HG03066 (cell line): Measurements from ENCODE around the gene PRR13.
"Not testable (repeated sequence)": the region's sequence is repeated elsewhere in the genome, so short reads cannot be mapped to it uniquely, and the experiment has no call there.

Experiments
- ATAC-seq: cut with Tn5 transposase; IDR thresholded peaks from one replicate; pipeline ENCODE4 v1.9.1; 2021; ENCODE audit warnings: low read depth; ENCODE audit not compliant: unreplicated experiment

The PRR13 gene

GRCh38 chr12:53467082-53467481 lies 25.5 kb downstream of the PRR13 start:
- no peak for ATAC-seq

DNA sequence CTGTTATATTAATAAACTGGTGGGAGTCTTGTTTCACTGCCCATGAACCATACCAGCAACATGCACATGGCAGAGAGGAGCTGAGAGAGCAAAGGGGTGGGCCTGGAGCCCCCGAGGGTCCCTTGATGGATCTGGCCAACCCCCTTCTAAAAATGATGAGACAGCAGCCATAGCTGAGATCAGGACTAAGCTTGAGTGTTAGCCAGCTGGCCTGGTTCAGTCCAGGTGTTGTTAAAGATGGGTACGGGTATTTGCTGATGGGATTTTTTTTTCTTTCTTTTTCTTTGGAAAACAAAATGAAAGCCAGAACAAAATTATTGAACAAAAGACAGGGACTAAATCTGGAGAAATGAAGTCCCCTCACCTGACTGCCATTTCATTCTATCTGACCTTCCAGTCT lies 26.3 kb downstream of the PRR13 start:
- ATAC-seq: no peak

DNA sequence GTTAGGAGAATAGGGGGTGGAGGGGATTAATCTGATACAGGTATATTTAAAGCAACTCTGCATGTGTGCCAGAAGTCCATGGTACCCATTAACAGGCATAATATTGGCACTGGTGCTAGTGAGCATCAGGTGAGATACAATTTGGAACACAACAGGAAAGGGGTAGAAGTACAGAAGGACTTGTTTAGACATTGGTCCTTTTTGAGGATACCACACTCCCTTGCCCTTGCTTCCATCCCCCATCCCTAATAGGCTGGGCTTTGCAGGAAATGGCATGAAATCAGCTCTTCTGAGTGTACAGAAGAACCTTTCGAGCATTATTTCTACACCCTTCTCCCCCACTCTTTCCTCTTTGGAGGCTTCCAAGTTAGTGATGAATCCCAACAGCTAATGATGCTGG lies 26.7 kb downstream of the PRR13 start:
- no peak for ATAC-seq

DNA sequence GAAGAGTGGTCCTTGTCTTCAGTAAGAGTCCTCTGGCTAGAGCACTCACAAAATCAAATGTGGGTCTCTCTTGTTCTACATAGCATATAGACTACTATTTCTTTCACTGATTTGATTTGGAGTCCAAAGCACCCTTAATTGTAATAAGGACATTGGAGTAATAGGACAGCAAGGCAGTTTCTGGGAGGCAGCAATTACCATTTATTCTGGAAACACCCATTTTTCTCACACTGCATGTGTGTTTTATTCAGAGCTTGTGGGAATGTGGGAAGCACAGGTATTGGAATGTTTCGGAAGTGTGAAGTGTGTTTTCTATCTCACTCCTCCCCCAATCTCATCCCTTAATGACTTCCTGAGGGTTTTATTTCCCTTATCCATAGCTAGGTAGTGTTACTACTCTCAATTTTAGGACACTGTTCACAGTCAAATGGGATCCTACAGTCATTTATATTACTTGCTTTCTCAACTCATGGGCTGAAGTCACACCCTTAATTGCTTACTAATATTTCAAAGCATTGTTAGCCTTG lies 30.6 kb downstream of the PRR13 start:
- no peak for ATAC-seq

- no peak for ATAC-seq
Observed at GRCh38 chr12:53474077-53474476, 32.5 kb downstream of the PRR13 start.

GRCh38 chr12:53474819-53475218 lies 33.3 kb downstream of the PRR13 start:
- no peak for ATAC-seq

- ATAC-seq: no peak
Observed at GRCh38 chr12:53476769-53477209, 35.3 kb downstream of the PRR13 start.

DNA sequence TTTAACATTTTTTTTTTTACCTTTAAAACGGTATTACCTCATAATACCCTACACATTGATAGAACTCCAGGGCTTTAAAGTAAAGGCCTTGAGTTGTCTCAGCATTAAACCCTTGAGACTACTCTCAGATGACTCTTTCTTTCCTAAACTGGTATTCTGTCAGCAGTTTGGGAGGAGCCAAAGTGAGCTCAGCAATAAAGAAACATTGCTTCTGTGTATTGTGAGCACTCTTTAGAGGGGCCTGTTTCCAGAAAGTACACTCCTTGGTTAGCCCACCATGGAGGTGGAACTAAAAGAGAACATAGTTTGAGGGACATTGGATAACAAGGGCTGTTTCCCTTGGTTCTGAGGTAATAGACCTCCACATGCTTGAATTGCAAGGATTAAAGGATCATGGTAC lies 37.3 kb downstream of the PRR13 start:
- no peak for ATAC-seq

GRCh38 chr12:53479331-53479730 lies 37.8 kb downstream of the PRR13 start:
- ATAC-seq: no peak

GRCh38 chr12:53480491-53481442 lies 39.2 kb downstream of the PRR13 start:
- ATAC-seq: no peak

DNA sequence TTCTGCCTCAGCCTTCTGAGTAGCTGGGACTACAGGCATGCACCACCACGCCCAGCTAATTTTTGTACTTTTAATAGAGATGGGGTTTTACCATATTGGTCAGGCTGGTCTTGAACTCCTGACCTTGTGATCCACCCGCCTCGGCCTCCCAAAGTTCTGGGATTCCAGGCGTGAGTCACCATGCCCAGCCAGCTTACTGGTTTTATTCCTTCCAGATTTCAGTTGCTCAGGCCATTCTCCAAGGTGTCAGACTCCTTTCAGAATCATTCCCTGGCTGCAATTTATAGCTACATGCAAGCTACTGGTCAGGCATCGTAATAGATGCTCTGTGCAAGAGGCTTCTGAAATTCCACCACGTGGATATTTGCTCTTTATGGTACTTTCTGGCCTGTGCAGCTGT lies 39.9 kb downstream of the PRR13 start:
- not testable (repeated sequence) for ATAC-seq

GRCh38 chr12:53481939-53482586 lies 40.5 kb downstream of the PRR13 start:
- no peak for ATAC-seq

DNA sequence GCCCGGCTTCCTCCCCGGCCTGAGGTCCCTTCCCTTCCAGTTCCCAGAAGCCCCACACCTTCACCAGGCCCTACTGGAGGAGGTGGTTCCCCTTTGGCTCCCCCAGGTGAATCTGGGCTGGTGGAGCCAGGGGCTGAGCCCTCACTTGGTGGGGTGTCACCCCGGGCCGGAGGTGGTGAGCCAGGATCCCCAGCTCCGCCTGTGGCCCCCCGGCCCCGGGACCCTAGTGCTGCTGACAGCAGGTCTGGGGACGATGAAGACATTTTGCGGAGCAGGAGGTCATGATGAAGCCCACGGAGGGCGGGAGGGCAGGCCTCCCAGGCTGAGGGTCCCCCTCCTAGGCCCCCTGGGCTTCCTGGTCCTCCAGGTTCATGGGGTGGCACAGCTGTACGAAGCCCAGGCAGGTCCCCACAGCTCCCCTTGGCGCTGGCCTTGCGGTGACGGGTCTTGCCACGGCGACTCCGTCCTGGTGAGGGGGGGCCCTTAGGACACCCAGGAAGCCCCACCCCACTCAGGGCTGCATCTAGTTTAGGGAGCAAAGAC lies 41.2 kb downstream of the PRR13 start:
- ATAC-seq: no peak

DNA sequence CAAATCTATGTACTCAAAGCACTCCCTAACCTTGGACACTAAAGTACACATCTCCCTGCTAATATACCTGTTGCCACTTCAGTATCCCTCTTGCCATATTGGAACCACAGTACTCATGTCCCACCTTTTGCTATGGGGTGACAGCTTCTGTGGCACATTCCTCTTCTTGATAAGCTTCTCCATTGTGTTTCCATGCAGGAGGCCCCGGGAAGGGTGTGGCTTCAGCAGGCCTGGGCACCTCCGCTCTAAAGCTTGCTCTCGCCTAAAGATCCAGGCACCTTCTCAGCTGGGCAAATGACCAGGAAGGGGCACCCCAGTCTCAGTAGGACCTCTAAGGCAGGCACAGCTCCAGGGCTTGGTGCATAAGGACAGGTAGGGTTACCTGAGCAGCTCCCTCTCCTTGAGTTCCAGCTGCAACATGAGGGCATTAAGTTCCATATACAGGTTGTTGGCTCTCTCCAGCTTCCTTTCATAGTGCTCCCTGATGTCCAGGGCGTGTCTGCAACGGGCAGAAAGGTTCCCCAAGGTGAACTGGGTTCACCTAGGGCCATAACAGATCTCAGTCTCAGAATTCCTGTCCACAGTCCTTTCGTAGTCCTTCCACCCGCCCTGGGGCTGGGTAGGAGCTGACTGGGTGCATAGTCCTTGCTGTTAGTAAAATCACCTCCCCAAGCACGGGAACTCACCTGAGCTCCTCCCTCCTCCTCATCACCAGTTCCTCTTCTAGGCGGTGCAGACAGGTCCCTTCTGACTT lies 41.9 kb downstream of the PRR13 start:
- ATAC-seq: no peak

GRCh38 chr12:53483979-53484377 lies 42.4 kb downstream of the PRR13 start:
- ATAC-seq: no peak

DNA sequence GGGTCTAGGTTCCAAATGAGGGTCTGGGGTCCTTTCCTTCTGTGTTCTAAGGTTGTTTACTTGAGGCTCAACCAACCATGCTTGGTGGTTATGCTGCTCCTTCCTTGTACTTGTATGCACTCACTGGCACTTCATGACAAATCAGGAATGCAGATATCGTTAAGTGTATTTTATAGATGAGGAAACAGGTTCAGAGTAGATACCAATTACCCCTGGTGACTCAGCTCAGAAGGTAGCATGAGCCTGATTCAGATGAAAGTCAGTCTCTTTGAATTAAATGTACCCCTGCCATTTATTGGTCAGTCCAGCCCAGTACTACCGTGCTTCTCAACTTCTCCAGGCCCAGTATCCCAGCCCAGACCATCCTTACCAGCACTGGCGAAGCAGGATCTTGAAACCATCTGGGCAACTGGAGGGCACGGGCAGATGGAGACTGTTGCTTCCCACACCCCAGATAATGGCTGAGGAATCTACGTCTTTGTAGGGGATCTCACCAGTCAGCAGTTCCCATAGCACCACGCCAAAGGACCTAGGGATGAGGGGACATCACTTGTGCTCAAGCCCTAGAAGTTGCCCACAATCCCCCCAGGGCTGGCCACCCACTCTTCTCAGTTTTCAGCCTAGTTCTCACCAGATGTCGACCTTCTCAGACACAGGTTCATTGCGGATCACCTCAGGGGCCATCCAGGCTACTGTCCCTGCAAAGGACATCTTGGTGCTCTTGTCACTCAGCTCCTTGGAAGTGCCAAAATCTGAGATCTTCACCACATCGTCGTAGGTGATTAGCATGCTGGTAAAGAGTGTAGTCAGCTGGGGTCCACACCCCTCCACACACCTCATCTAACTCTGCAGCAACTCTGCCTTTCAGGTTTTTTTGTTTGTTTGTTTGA lies 43.4 kb downstream of the PRR13 start:
- no peak for ATAC-seq

GRCh38 chr12:53485955-53486735 lies 44.6 kb downstream of the PRR13 start:
- ATAC-seq: no peak

GRCh38 chr12:53486736-53487487 lies 45.4 kb downstream of the PRR13 start:
- no peak for ATAC-seq
